Measurements from ENCODE around the gene TJAP1. TPM values are rescaled to one million over a fixed set of nuclear protein-coding genes. Genes with fewer than 3 reads are reported as not detected.

Gene TJAP1, protein sequence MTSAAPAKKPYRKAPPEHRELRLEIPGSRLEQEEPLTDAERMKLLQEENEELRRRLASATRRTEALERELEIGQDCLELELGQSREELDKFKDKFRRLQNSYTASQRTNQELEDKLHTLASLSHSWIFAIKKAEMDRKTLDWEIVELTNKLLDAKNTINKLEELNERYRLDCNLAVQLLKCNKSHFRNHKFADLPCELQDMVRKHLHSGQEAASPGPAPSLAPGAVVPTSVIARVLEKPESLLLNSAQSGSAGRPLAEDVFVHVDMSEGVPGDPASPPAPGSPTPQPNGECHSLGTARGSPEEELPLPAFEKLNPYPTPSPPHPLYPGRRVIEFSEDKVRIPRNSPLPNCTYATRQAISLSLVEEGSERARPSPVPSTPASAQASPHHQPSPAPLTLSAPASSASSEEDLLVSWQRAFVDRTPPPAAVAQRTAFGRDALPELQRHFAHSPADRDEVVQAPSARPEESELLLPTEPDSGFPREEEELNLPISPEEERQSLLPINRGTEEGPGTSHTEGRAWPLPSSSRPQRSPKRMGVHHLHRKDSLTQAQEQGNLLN
- total RNA-seq (10 to 100 TPM; 52.0 to 54.4 TPM), polyA plus RNA-seq (10 to 100 TPM in 1 of 2 donors, 1 to 10 TPM in 1; 7.3 to 12.1 TPM)

DNA sequence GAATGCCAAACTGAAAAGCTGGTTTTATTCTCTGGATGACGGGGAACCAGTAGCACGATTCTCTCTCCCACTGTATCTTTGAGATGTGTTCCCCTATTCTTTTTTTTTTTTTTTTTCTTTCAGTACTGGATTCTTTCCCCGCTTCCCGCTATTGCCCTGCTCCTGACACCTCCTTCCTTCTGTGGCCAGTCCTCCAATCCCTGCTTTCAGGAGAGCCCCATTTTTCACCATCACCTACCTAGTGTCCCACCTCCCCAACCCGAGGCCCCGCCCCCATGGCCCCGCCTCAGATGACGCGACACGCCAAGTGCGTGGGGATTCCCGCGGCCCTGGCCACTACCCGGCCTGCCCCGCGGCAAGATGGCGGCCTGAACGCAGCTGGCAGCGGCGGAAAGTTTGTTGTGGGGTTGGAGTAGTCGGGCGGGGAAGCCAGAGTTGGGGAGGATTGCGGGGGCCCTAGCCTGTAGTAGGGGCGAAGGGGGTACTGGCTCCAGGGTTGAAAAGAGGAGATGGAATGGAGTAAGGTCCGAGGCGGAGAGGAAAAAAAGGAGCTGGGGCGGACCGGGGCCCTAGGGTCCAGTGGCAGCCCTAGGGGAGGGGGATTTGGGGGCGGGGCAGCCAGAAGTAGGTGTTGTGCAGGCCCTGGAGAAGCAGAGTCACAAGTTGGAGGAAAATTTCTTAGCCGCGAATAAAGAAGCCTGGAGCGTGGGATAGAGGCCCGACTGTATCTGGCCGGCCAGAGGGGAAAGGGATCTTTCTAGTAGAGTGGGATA is at the start of gene TJAP1:
TJAP1 (plus strand) TSS at position 336 of the 773 bp plus-strand sequence. CDS start 21,432 bp downstream, outside the sequence.
- H3K36me3 ChIP-seq (ENCODE audit: insufficient read depth, low read length), result no peaks in the 10 kb centered on the region
- CTCF ChIA-PET (ENCODE audit: partially characterized antibody), result interaction anchor here (0.7 to 1.8 kb wide), 10 partner anchors 10 to 169 kb away, joined by 3 to 11 read pairs (median 3); partner anchors contain the start of genes CRIP3 and LRRC73
- H3K27ac Mint-ChIP-seq, result peak within 1 kb of the TSS; percentile 89 to 99 (median 97)

DNA sequence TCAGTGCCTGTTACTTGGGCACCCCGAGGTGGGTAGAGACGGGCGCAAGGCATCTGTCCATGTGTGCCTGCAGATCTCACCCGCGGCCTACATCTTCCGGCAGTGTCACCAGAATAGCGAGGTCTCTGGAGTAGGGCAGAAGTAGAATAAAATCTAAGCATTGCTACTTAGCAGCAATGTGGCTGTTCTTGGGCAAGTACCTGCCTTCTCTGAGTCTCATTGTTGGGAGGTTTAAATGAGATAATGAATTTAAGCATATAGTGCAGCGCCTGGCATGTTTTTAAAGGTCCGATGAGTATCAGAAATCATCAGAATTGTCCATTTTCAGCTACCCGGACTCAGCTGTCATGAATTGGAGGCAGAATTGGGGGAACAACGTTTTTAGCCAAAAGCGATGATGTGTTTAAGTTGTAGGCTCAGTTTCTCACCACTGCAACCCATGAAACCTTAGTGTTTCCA is 49.2 kb upstream of the TJAP1 start:
- ChIA-PET POLR2A (ENCODE audit: partially characterized antibody) (interaction anchor here (1.0 to 3.0 kb wide), 19 partner anchors 8 to 645 kb away, joined by 3 to 32 read pairs (median 6); partner anchors contain the start of genes CNPY3, CRIP3, CUL7 and DLK2), CTCF (ENCODE audit: partially characterized antibody) (interaction anchor here (0.7 to 1.6 kb wide), 8 partner anchors 9 to 1641 kb away, joined by 3 to 7 read pairs (median 3); partner anchors contain the start of gene TOMM6)
- H3K4me3 ChIP-seq (ENCODE audit: low read length in 2 of 2), result peak overlapping the region; percentile 70 to 95
- H3K27me3 ChIP-seq (ENCODE audit: insufficient read depth, low read length), result no peaks in the 10 kb centered on the region
- Mint-ChIP-seq H3K36me3 (peaks cover 0 to 14% of the 10 kb centered on the region in 2 donors), H3K4me3 (peak overlapping the region; percentile 92 to 98 (median 96)), H3K4me1 (peaks cover 20 to 28% (median 24%) of the 10 kb centered on the region in 4 donors), H3K27ac (peak overlapping the region; percentile 88 to 99 (median 98)), H3K9me3 (no peaks in the 10 kb centered on the region), H3K27me3 (no peaks in the 10 kb centered on the region)
- intact Hi-C loops (cut with micrococcal nuclease), result loop anchor here (1.0 kb wide), 2 partner anchors 45 to 49 kb away; partner anchors contain the start of gene TJAP1
- no peak for DNase-seq
- H3K4me1 ChIP-seq (ENCODE audit: insufficient read depth, low read length), result peaks cover 30% of the 10 kb centered on the region
- no peaks in the 10 kb centered on the region for H3K9me3 ChIP-seq (ENCODE audit: control insufficient read depth in 1 of 2, low read length in 2 of 2)
- peaks cover 12% of the 10 kb centered on the region for H3K36me3 ChIP-seq (ENCODE audit: insufficient read depth, low read length)
- peak overlapping the region; percentile 79 for H3K27ac ChIP-seq (ENCODE audit: low read depth, low read length)

More for the DNA sequence above, at the start of gene TJAP1:
- H3K4me3 Mint-ChIP-seq, result peak within 1 kb of the TSS; percentile 85 to 97 (median 92)
- Histone ChIP-seq H3K27ac (ENCODE audit: low read depth, low read length) (peak within 1 kb of the TSS; percentile 97), H3K27me3 (ENCODE audit: insufficient read depth, low read length) (no peaks in the 10 kb centered on the region), H3K9me3 (ENCODE audit: control insufficient read depth in 1 of 2, low read length in 2 of 2) (no peaks in the 10 kb centered on the region), H3K4me1 (ENCODE audit: insufficient read depth, low read length) (peaks cover 28% of the 10 kb centered on the region), H3K4me3 (ENCODE audit: low read length in 2 of 2) (peak within 1 kb of the TSS; percentile 45 to 69)
- POLR2A ChIA-PET (ENCODE audit: partially characterized antibody), result interaction anchor here (0.6 to 3.5 kb wide), 14 partner anchors 15 to 914 kb away, joined by 3 to 33 read pairs (median 6); partner anchors contain the start of genes ABCC10, DLK2, DNPH1 and MRPS18A
- no peaks in the 10 kb centered on the region for H3K9me3 Mint-ChIP-seq
- peaks cover 0 to 13% of the 10 kb centered on the region in 2 donors for H3K36me3 Mint-ChIP-seq
- intact Hi-C loops (cut with micrococcal nuclease), result loop anchor here (1.0 kb wide), 4 partner anchors 22 to 108 kb away; partner anchors contain the start of genes DLK2, POLR1C and ZNF318
- peak; percentile 93 to 96 (median 94) for DNase-seq
- no peaks in the 10 kb centered on the region for H3K27me3 Mint-ChIP-seq
- H3K4me1 Mint-ChIP-seq, result peaks cover 38 to 46% (median 42%) of the 10 kb centered on the region in 4 donors

DNA sequence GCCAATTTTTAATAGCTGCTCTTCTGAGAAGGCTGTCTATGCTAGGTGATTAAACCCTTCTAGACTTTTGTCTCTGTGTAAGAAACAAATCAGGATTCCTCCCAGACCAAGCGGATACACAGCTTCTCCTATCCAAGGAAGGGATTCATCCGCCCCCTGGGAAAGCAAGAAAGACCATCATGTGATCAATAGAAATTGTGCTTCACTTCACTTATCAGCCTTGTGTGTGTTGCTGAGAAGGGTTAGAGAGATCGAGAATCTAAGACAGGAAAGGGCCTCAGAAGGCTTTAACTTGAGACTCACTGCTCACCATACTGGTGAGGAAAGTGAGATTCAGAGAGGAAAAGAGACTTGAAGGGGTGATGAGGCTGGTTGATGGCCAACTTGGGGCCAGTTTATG is 48.5 kb upstream of the TJAP1 start:
- Histone ChIP-seq H3K4me3 (ENCODE audit: low read length in 2 of 2) (peak overlapping the region; percentile 70 to 95), H3K27me3 (ENCODE audit: insufficient read depth, low read length) (no peaks in the 10 kb centered on the region), H3K4me1 (ENCODE audit: insufficient read depth, low read length) (peaks cover 37% of the 10 kb centered on the region), H3K9me3 (ENCODE audit: control insufficient read depth in 1 of 2, low read length in 2 of 2) (no peaks in the 10 kb centered on the region), H3K36me3 (ENCODE audit: insufficient read depth, low read length) (peaks cover 19% of the 10 kb centered on the region), H3K27ac (ENCODE audit: low read depth, low read length) (peak overlapping the region; percentile 79)
- H3K4me1 Mint-ChIP-seq, result peaks cover 20 to 28% (median 24%) of the 10 kb centered on the region in 4 donors
- H3K27me3 Mint-ChIP-seq, result no peaks in the 10 kb centered on the region
- peak overlapping the region; percentile 92 to 98 (median 96) for H3K4me3 Mint-ChIP-seq
- POLR2A ChIA-PET (ENCODE audit: partially characterized antibody), result interaction anchor here (1.0 to 2.4 kb wide), 10 partner anchors 11 to 450 kb away, joined by 3 to 32 read pairs (median 6); partner anchors contain the start of genes CRIP3, PEX6, POLR1C and YIPF3
- intact Hi-C loops (cut with micrococcal nuclease), result loop anchor here (1.0 kb wide), 2 partner anchors 46 to 48 kb away; partner anchors contain the start of gene TJAP1
- peaks cover 0 to 14% of the 10 kb centered on the region in 2 donors for H3K36me3 Mint-ChIP-seq
- DNase-seq, result no peak
- no peaks in the 10 kb centered on the region for H3K9me3 Mint-ChIP-seq
- peak overlapping the region; percentile 88 to 99 (median 98) for H3K27ac Mint-ChIP-seq
- CTCF ChIA-PET (ENCODE audit: partially characterized antibody), result interaction anchor here (0.8 kb wide), 1 partner anchor 79 kb away, joined by 3 read pairs; no protein-coding TSS in a partner anchor

DNA sequence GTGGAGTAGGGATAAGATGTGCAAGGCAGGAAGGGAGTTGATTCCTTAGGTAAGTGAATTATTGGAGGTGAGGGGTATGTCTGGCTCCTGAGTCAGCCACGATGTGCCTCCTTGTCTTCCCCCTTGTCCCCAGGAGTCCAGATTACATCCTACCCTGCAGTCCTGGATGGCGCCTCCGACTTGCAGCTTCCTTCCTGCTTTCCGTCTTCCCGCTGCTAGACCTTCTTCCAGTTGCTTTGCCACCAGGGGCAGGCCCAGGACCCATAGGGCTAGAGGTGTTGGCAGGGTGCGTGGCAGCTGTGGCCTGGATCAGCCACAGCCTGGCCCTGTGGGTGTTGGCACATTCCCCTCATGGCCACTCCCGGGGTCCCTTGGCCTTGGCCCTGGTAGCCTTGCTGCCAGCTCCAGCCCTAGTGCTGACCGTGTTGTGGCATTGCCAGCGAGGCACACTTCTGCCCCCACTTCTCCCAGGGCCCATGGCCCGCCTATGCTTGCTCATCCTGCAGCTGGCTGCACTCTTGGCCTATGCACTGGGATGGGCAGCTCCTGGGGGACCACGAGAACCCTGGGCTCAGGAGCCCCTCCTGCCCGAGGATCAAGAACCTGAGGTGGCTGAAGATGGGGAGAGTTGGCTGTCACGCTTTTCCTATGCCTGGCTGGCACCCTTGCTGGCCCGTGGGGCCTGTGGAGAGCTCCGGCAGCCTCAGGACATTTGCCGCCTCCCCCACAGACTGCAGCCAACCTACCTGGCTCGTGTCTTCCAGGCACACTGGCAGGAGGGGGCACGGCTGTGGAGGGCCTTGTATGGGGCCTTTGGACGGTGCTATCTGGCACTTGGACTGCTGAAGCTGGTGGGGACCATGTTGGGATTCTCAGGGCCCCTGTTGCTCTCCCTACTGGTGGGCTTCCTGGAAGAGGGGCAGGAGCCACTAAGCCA is 45.1 kb upstream of the TJAP1 start:
- Mint-ChIP-seq H3K36me3 (peaks cover 4 to 36% of the 10 kb centered on the region in 2 donors), H3K4me1 (peaks cover 16 to 26% (median 20%) of the 10 kb centered on the region in 4 donors), H3K4me3 (no peak overlapping the region), H3K27ac (peak overlapping the region in 2 of 7 donors; percentile 1 to 72), H3K27me3 (no peaks in the 10 kb centered on the region), H3K9me3 (no peaks in the 10 kb centered on the region)
- Histone ChIP-seq H3K9me3 (ENCODE audit: control insufficient read depth in 1 of 2, low read length in 2 of 2) (no peaks in the 10 kb centered on the region), H3K27ac (ENCODE audit: low read depth, low read length) (no peak overlapping the region), H3K4me1 (ENCODE audit: insufficient read depth, low read length) (peaks cover 30% of the 10 kb centered on the region), H3K36me3 (ENCODE audit: insufficient read depth, low read length) (peaks cover 19% of the 10 kb centered on the region), H3K27me3 (ENCODE audit: insufficient read depth, low read length) (no peaks in the 10 kb centered on the region), H3K4me3 (ENCODE audit: low read length in 2 of 2) (no peak overlapping the region)
- no peak for DNase-seq
- ChIA-PET POLR2A (ENCODE audit: partially characterized antibody) (no interaction called here), CTCF (ENCODE audit: partially characterized antibody) (interaction anchor here (1.1 to 2.3 kb wide), 2 partner anchors 75 to 77 kb away, joined by 3 to 9 read pairs; no protein-coding TSS in a partner anchor)
- intact Hi-C loops (cut with micrococcal nuclease), result no loop called here

DNA sequence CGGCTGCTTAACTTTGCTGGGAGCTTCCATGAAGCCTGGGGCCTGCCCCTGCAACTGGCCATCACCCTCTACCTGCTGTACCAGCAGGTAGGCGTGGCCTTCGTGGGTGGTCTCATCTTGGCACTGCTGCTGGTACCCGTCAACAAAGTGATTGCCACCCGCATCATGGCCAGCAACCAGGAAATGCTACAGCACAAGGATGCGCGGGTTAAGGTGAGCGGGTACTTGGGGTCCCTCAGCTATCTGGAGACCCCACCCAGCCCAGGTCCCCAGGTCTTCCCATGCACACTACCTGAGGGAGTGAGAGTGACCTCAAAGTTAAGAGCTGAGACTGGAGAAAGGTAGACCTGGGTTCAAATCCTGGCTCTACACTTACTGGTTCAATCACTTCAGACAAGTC is 44.2 kb upstream of the TJAP1 start:
- H3K4me1 ChIP-seq (ENCODE audit: insufficient read depth, low read length), result peaks cover 30% of the 10 kb centered on the region
- H3K27me3 ChIP-seq (ENCODE audit: insufficient read depth, low read length), result no peaks in the 10 kb centered on the region
- no peak overlapping the region for H3K4me3 ChIP-seq (ENCODE audit: low read length in 2 of 2)
- no peaks in the 10 kb centered on the region for H3K27me3 Mint-ChIP-seq
- CTCF ChIA-PET (ENCODE audit: partially characterized antibody), result interaction anchor here (1.1 kb wide), 1 partner anchor 76 kb away, joined by 3 read pairs; no protein-coding TSS in a partner anchor
- no peaks in the 10 kb centered on the region for H3K9me3 ChIP-seq (ENCODE audit: control insufficient read depth in 1 of 2, low read length in 2 of 2)
- H3K4me1 Mint-ChIP-seq, result peaks cover 14 to 21% (median 15%) of the 10 kb centered on the region in 4 donors
- peaks cover 21% of the 10 kb centered on the region for H3K36me3 ChIP-seq (ENCODE audit: insufficient read depth, low read length)
- no peak for DNase-seq
- POLR2A ChIA-PET (ENCODE audit: partially characterized antibody), result no interaction called here
- no peaks in the 10 kb centered on the region for H3K9me3 Mint-ChIP-seq
- H3K36me3 Mint-ChIP-seq, result peaks cover 11 to 39% of the 10 kb centered on the region in 2 donors
- no peak overlapping the region for H3K27ac ChIP-seq (ENCODE audit: low read depth, low read length)
- H3K27ac Mint-ChIP-seq, result no peak overlapping the region
- H3K4me3 Mint-ChIP-seq, result no peak overlapping the region
- intact Hi-C loops (cut with micrococcal nuclease), result no loop called here

All from CD4-positive, alpha-beta memory T cell (primary cell).